Activated naive CD8-positive, alpha-beta T cell treated with anti-CD3 and anti-CD28 coated beads, Interleukin-2, amount 50 U/mL, for 16 hours (primary cell): ENCODE data around the gene PRSS8.
"Not testable (repeated sequence)": the region's sequence is repeated elsewhere in the genome, so short reads cannot be mapped to it uniquely, and the experiment has no call there.

Experiments
- DNase-seq: peaks from one replicate; pipeline ENCODE4 v3.0.0-alpha.2; 2020; ENCODE audit warnings: low read depth, low spot score

PRSS8 gene

GRCh38 chr16:31135535-31136286, at the start of gene PRSS8:
PRSS8 (minus strand) TSS chr16:31135727; CDS start chr16:31135498, 229 bp downstream.
- DNase-seq = no peak

DNA sequence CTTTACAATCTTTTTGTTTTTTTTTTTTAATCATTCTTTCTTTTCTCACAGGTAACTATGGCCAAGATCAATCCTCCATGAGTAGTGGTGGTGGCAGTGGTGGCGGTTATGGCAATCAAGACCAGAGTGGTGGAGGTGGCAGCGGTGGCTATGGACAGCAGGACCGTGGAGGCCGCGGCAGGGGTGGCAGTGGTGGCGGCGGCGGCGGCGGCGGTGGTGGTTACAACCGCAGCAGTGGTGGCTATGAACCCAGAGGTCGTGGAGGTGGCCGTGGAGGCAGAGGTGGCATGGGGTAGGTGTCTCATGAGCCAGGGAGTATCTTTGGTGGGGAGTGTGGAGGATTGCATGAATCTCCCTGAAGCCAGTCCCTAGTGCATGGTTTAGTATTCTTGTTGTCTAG, 49.4 kb upstream of the PRSS8 start:
- no peak for DNase-seq

DNA sequence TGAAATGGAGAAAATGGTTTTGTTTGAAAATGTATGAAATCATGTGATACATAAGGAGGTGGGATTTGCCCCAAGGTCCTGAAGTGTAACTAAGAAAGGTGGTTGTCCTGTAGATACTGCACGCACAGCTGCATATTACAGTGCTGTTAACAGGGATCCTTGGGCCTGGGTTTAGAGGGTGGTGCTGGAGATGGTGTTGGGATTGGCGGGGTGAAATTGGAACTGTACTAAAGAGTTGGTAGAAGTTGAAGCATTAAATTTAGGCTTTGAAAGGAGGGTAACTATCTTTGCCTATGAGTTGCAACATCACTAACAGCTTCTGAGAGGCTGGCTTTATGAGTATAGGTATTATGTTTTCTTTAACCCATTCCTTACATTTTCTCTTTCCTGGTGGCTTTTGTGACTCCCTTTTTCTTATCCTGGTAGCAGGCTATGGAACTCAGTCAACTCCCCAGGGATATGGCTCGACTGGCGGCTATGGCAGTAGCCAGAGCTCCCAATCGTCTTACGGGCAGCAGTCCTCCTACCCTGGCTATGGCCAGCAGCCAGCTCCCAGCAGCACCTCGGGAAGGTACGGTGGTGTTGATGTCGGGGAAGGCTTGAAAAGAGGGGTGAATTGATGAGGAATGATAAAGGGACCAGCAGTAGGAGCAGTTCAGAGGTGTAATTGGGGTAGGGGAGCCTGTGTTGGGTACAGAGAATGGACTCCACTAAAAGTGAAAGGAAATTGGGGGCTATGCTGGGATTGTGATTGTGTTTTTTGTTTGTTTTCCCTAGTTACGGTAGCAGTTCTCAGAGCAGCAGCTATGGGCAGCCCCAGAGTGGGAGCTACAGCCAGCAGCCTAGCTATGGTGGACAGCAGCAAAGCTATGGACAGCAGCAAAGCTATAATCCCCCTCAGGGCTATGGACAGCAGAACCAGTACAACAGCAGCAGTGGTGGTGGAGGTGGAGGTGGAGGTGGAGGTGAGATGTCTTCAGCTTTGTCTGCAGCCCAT, 48.2 kb upstream of the PRSS8 start:
- DNase-seq = no peak

GRCh38 chr16:31182391-31182790, 46.9 kb upstream of the PRSS8 start:
- no peak for DNase-seq

- DNase-seq = no peak
Observed at GRCh38 chr16:31181102-31181830, 45.7 kb upstream of the PRSS8 start.

- peak; percentile 77 for DNase-seq
Observed at GRCh38 chr16:31179747-31180459, 44.4 kb upstream of the PRSS8 start, which contains the start of gene FUS. FUS (plus strand) TSS chr16:31180139; CDS start chr16:31180215, 76 bp downstream.

DNA sequence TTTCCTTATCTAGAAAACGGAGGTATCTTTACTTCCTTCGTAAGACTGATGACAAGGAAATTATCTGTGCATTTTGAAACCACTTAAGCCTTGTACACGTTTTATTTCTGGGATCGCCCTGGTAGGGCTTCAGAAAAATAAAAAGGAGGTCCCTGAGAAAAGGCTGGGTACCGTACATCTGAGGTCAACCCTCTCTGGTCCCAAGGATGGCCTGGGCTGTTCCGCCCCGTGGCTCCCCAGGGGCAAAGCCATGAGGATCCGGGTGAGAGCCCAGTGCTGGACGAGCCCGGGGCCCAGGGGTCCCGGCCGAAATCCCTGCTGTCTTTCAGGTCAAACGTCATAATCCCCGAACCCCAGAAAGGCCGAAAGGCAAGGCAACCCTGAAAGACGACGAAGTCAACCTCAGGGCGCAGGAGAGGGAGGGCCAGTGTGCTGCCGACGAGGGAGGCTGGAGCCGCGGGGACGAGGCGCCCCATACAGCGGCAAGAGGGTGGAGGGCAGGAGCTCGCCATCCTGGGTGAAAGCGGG, 43.8 kb upstream of the PRSS8 start:
- DNase-seq = no peak

- DNase-seq = no peak
Observed at GRCh38 chr16:31177136-31177535, 41.6 kb upstream of the PRSS8 start.

GRCh38 chr16:31170048-31170447, 34.5 kb upstream of the PRSS8 start:
- not testable (repeated sequence) for DNase-seq

GRCh38 chr16:31168848-31169247, 33.3 kb upstream of the PRSS8 start:
- no peak for DNase-seq

DNA sequence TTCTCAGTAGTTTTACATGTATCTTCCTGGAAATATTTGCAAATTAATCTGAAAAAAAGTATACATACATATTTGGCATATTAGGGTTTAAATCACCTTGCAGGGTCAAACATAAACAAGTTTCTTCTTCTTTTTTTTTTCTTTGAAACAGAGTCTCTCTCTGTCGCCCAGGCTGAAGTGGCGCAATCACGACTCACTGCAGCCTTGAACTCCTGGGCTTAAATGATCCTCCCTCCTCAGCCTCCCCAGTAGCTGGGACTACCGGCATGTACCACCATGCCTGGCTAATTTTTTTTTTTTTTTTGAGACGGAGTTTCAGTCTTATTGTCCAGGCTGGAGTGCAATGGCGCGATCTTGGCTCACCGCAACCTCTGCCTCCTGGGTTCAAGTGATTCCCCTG, 31.8 kb upstream of the PRSS8 start:
- DNase-seq = no peak

DNA sequence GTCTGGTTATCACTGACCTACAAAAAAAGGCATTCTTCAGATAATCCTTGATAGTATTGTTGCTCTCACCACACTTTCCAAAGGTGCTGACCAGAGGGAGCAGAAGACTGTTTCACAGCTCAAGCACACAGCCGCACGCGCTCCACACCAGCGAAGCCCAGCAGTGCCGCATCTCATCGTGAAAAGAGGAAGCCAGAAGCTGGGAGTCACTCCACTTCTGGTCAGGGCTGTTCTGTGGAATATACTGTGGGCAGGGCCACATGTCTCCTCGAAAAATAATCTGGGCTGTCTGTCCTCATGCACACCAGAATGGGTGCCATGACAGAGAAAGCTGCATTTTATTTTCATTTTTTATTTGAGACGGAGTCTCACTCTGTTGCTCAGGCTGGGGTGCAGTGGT, 21.6 kb upstream of the PRSS8 start:
- no peak for DNase-seq

DNA sequence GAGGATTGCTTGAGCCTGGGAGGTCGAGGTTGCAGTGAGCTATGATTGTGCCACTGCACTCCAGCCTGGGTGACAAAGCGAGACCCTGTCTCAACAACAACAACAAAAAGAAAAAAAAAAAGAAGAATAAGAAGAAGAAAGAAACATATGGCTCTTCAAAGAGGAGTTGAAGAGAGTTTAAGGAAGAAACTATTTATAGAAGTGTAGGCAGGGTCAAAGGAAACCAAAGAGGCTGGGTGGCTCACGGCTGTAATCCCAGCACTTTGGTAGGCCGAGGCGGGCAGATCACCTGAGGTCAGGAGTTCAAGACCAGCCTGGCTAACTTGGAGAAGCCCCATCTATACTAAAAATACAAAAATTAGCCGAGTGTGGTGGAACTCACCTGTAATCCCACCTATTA, 15.4 kb upstream of the PRSS8 start:
- not testable (repeated sequence) for DNase-seq

DNA sequence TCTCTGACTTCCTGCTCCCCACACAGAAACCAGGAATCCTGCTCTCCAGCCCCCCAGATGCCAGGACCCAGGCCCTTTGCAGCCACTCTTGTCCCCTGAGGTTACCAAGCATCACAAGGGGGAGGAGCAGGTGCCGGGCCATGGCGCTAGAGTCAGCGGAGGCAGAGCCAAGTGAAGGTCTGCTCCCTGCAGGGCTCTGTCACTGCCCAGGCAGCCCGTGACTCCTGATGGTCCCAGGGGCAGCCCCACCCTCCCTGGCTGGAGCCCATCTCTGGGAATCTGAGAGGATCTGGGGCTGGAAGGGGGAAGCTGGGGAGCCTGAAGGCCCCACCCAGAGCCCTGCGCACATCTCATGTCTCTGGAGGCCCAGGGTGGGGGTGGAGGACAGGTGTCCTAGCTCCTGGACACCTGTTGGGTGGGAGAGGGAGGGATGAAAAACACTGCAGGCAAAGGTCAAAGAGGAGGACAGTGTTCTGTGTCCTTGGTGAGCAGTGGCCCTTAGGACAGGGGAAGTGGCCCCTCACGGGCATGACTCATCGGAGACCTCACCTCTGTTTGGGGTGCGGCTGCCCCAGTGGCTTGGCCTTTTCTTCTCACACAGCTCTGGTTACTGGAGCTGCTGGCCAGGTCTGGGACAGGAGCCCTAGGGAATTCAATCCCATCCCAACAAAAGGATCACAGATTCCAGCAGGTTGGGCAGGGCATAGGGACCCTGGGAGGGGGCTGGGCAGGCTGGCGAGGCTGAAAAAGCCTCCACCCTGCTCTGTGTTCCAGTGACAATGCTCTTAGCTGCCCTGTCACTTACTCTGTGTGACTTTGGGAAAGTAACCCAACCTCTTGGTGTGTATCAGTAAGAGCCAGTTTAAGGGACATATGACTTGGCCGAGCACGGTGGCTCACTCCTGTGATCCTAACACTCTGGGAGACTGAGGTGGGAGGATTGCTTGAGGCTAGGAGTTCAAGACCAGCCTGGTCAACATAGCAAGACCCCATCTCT, 14.7 kb upstream of the PRSS8 start, which contains the start of gene PRSS36:
Gene PRSS36 (minus strand): TSS at position 173 of the 997 bp plus-strand sequence. CDS start 31 bp downstream, at position 142.
- no peak for DNase-seq

GRCh38 chr16:31149332-31149731, 13.8 kb upstream of the PRSS8 start:
- DNase-seq = no peak

GRCh38 chr16:31148896-31149295, 13.4 kb upstream of the PRSS8 start:
- DNase-seq = no peak

DNA sequence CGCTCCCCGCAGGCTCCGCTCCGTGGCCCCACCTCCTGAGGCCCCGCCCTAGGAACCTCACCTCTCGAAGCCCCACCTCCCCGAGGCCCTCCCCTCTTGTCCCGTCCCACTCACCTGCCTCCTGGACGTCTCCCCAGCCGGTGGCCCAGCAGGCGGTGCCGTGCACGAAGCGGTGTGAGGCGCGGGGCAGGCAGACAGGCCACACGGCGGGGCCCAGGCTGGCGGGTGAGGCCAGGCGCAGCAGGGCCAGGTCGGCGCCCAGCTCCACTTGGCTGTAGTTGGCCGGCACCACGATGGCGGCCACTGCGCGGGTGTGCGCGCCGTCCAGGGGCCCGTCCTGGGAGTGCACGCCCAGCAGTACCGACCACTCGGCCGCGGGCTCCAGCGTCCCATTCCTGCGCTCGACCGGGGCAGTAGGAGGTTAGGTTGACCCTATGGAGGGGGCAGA, 12.8 kb upstream of the PRSS8 start:
- DNase-seq = no peak

DNA sequence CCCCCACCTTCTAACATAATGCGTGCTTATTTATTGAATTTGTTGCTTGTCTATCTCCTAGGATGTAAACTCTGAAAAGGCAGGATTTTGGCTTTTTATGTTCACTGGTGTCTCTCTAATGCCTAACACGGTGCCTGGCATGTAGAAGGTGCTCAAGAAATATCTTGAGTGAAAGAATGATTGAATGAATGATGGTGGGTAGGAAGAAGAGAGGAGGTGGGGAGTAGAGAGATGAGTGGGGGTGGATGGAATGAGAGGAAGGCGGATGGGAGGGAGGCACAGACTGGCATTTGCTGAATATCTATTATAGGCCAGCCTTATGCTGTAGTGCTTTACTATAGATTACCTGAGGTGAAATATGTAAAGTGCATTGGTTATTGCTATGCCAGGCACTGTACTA, 12.0 kb upstream of the PRSS8 start:
- no peak for DNase-seq

GRCh38 chr16:31145398-31145990, 10.0 kb upstream of the PRSS8 start:
- no peak for DNase-seq
